GM12878 (cell line): ENCODE data around the gene CAPN10. TPM values are rescaled to one million over a fixed set of nuclear protein-coding genes. Genes with fewer than 3 reads are reported as not detected.
A peak's percentile ranks its signal among the peaks of the same experiment; 100 is the strongest.

Source experiments
- ATAC-seq: fragments of 200-7000 bp; cut with Tn5 transposase; 3 replicates; pipeline ENCODE4 v1.9.1; 2020; ENCODE audit warnings: mild to moderate bottlenecking, moderate library complexity
- BruUV-seq: library from RNA; stranded (reverse); fragments of 400-500 nt; replicated peaks from 2 replicates; lab custom pipeline; 2021; lab: Mats Ljungman, UMichigan
- CTCF ChIA-PET: fragments of 300-600 bp; sonication (Branson Sonifier 250); formaldehyde crosslinking; extraction: SDS; loops from one replicate; lab custom pipeline; 2021; ENCODE audit warnings: inconsistent platforms; lab: Yijun Ruan, JAX
- POLR2A ChIA-PET: fragments of 350-600 bp; formaldehyde crosslinking; extraction: SDS; loops from one replicate; lab custom pipeline; 2021; ENCODE audit warnings: inconsistent platforms; lab: Charles Lee
- RAD21 ChIA-PET: fragments of 300-600 bp; sonication (Branson Sonifier 250); formaldehyde crosslinking; loops from one replicate; lab custom pipeline; 2023; ENCODE audit warnings: antibody characterized with exemption; ENCODE audit not compliant: unreplicated experiment; lab: Charles Lee
- SMC1A ChIA-PET: fragments of 300-600 bp; sonication (Branson Sonifier 250); formaldehyde crosslinking; loops from one replicate; lab custom pipeline; 2023; ENCODE audit not compliant: unreplicated experiment, uncharacterized antibody; lab: Charles Lee
- DNase-seq: peaks from one replicate; pipeline ENCODE4 v3.0.0-alpha.2; 2011; ENCODE audit warnings: low read depth, low spot score
- FAIRE-seq: peaks from 3 replicates; lab custom pipeline; 2011; peaks lifted over from hg19 to GRCh38; lab: Jason Lieb, UNC
- H2AFZ ChIP-seq: 2 replicates; pipeline ENCODE4 v1.6.0; 2011; ENCODE audit warnings: low read depth, low read length, control low read depth; ENCODE audit not compliant: control insufficient read depth
- H3K27ac ChIP-seq: 2 replicates; pipeline ENCODE4 v1.5.1; 2011; ENCODE audit warnings: control low read depth; ENCODE audit not compliant: control insufficient read depth, insufficient read depth
- H3K27me3 ChIP-seq, 2 experiments: replicated peaks in 1 of 2; 2 replicates each; pipeline versions ENCODE4 v1.6.0 to v1.6.1; 2011; ENCODE audit warnings: low read length in 1 of 2; ENCODE audit not compliant: control insufficient read depth in 2 of 2, insufficient read depth in 2 of 2
- H3K36me3 ChIP-seq, 2 experiments: 2 replicates each; pipeline ENCODE4 v1.5.1; 2011; ENCODE audit warnings: low read length in 1 of 2; ENCODE audit not compliant: control insufficient read depth in 2 of 2, insufficient read depth in 2 of 2
- H3K4me1 ChIP-seq: 2 replicates; pipeline ENCODE4 v1.6.1; 2011; ENCODE audit warnings: mild to moderate bottlenecking, low read length, moderate library complexity, mixed read lengths; ENCODE audit not compliant: control insufficient read depth, insufficient read depth
- H3K4me2 ChIP-seq: 2 replicates; pipeline ENCODE4 v1.6.0; 2011; ENCODE audit warnings: control low read depth; ENCODE audit not compliant: control insufficient read depth, insufficient read depth
- H3K4me3 ChIP-seq: fragments of 200-600 bp; sonication (generic); 2 replicates; pipeline ENCODE4 v1.5.1; 2016
- H3K79me2 ChIP-seq: 2 replicates; pipeline ENCODE4 v1.6.0; 2011; ENCODE audit warnings: low read length; ENCODE audit not compliant: control insufficient read depth, insufficient read depth
- H3K9ac ChIP-seq: 2 replicates; pipeline ENCODE4 v1.8.0; 2011; ENCODE audit warnings: low read length, control low read depth, mixed read lengths; ENCODE audit not compliant: control insufficient read depth, insufficient read depth
- H3K9me3 ChIP-seq: replicated peaks from 3 replicates; pipeline ENCODE4 v1.5.1; 2011; ENCODE audit warnings: mild to moderate bottlenecking, low read length; ENCODE audit not compliant: control insufficient read depth, insufficient read depth
- H4K20me1 ChIP-seq: 2 replicates; pipeline ENCODE4 v1.6.0; 2011; ENCODE audit not compliant: control insufficient read depth, insufficient read depth
- BMI1 ChIP-seq: fragments of 450-650 bp; IDR thresholded peaks from 2 replicates; pipeline ENCODE4 v1.6.1; 2016; ENCODE audit warnings: mild to moderate bottlenecking, moderate library complexity, borderline replicate concordance
- EP300 ChIP-seq, 2 experiments: fragments of 150-350 bp in 1 of 2; IDR thresholded peaks; 2 replicates each; pipeline ENCODE4 v1.6.1; 2011 to 2012; ENCODE audit warnings: low read depth in 2 of 2, low read length in 2 of 2, borderline replicate concordance in 1 of 2, improper control_type of control experiment in 1 of 2, inconsistent platforms in 1 of 2; ENCODE audit not compliant: control insufficient read depth in 1 of 2
- HDGF ChIP-seq: fragments of 450-650 bp; IDR thresholded peaks from 2 replicates; pipeline ENCODE4 v1.6.1; 2016; ENCODE audit warnings: antibody characterized with exemption
- MYB ChIP-seq: fragments of 150-350 bp; IDR thresholded peaks from 2 replicates; pipeline ENCODE4 v1.6.1; 2014; ENCODE audit warnings: mild to moderate bottlenecking, low read depth, low read length, borderline replicate concordance
- MYC ChIP-seq: IDR thresholded peaks from 2 replicates; pipeline ENCODE4 v1.6.1; 2011; ENCODE audit warnings: mild to moderate bottlenecking, low read length, moderate library complexity, inconsistent platforms; ENCODE audit not compliant: insufficient read depth, insufficient replicate concordance, insufficient read length, severe bottlenecking
- NBN ChIP-seq: fragments of 450-650 bp; IDR thresholded peaks from 2 replicates; pipeline ENCODE4 v1.6.1; 2016
- POLR2A ChIP-seq: IDR thresholded peaks from 2 replicates; pipeline ENCODE4 v1.6.1; 2011; ENCODE audit warnings: low read depth, mild to moderate bottlenecking, low read length
- POLR2AphosphoS5 ChIP-seq: IDR thresholded peaks from 2 replicates; pipeline ENCODE4 v1.6.1; 2011; ENCODE audit warnings: mild to moderate bottlenecking, low read length, inconsistent platforms
- SIN3A ChIP-seq: IDR thresholded peaks from 2 replicates; pipeline ENCODE4 v1.6.1; 2012; ENCODE audit warnings: low read depth, low read length, improper control_type of control experiment
- SREBF2 ChIP-seq: IDR thresholded peaks from 2 replicates; pipeline ENCODE4 v1.6.1; 2012; ENCODE audit warnings: mild to moderate bottlenecking, low read length
- STAT1 ChIP-seq: fragments of 450-650 bp; conservative IDR thresholded peaks from 2 replicates; pipeline ENCODE4 v1.6.1; 2014; ENCODE audit warnings: antibody characterized with exemption, mild to moderate bottlenecking
- ZNF384 ChIP-seq: IDR thresholded peaks from 2 replicates; pipeline ENCODE4 v1.6.1; 2012; ENCODE audit warnings: low read depth, mild to moderate bottlenecking, low read length, improper control_type of control experiment, borderline replicate concordance
- WGBS: methylation state at CpG from one replicate; pipeline ENCODE4 v1.1.6; 2016; ENCODE audit warnings: low lambda C conversion rate; ENCODE audit not compliant: insufficient replicate concordance, insufficient coverage; ENCODE audit errors: missing lambda C conversion rate; 5-methylcytosine and 5-hydroxymethylcytosine counted together
- in situ Hi-C: fragments of 300-500 bp; cut with MboI; formaldehyde crosslinking; loops from 9 replicates; pipeline ENCODE4 v1.14.3; 2018; ENCODE audit warnings: mixed read lengths
- intact Hi-C: fragments of 100-400 bp; cut with micrococcal nuclease; formaldehyde crosslinking; loops from one replicate; pipeline ENCODE4 v1.14.2; 2022; ENCODE audit not compliant: unreplicated experiment
- polyA plus RNA-seq, 11 experiments: library from polyadenylated mRNA; depleted of rRNA in 4 of 11; unstranded in 6 of 11; stranded (reverse) in 5 of 11; fragments of >200 nt; fragmentation: Nextera tagmentation in 4 of 11; fragmentation: Illumina TruSeq in 1 of 11; extraction: Ambion mirVana in 4 of 11; extraction: Trizol in 1 of 11; gene quantifications; 1 replicate in 1 of 11; 2 replicates in 10 of 11; pipeline versions ENCODE4 v1.2.1 to v1.2.3, GENCODE V29; 2011 to 2016; ENCODE audit warnings: inconsistent platforms in 2 of 11, missing spikeins in 2 of 11, low read depth in 1 of 11
- total RNA-seq, 4 experiments: library from RNA; depleted of rRNA in 3 of 4; stranded (reverse); fragments of >200 nt in 3 of 4; fragmentation: Illumina TruSeq in 1 of 4; extraction: Trizol in 1 of 4; gene quantifications; 2 replicates each; pipeline versions ENCODE4 v1.2.1 to v1.2.3, GENCODE V29; 2013 to 2021
- TF ChIP-seq, protein P1 (sequence below): fragments of 450-650 bp; IDR thresholded peaks from 2 replicates; pipeline ENCODE4 v1.6.1; 2014; ENCODE audit warnings: mild to moderate bottlenecking
- TF ChIP-seq, protein P2 (sequence below): fragments of 450-650 bp; IDR thresholded peaks from 2 replicates; pipeline ENCODE4 v1.6.1; 2016; ENCODE audit warnings: mild to moderate bottlenecking
- TF ChIP-seq, protein P3 (sequence below): IDR thresholded peaks from 2 replicates; pipeline ENCODE4 v1.6.1; 2012; ENCODE audit warnings: low read length, inconsistent platforms
- TF ChIP-seq, protein P4 (sequence below): fragments of 450-650 bp; IDR thresholded peaks from 2 replicates; pipeline ENCODE4 v1.6.1; 2017; ENCODE audit warnings: mild to moderate bottlenecking, moderate library complexity

CAPN10 gene
- total and polyA plus RNA-seq, 10 of the 15 experiments (the other 5 are each of a cell fraction or from before 2014, with no cell fraction given): 0.37 to 40.6 (median 17.5) TPM

DNA sequence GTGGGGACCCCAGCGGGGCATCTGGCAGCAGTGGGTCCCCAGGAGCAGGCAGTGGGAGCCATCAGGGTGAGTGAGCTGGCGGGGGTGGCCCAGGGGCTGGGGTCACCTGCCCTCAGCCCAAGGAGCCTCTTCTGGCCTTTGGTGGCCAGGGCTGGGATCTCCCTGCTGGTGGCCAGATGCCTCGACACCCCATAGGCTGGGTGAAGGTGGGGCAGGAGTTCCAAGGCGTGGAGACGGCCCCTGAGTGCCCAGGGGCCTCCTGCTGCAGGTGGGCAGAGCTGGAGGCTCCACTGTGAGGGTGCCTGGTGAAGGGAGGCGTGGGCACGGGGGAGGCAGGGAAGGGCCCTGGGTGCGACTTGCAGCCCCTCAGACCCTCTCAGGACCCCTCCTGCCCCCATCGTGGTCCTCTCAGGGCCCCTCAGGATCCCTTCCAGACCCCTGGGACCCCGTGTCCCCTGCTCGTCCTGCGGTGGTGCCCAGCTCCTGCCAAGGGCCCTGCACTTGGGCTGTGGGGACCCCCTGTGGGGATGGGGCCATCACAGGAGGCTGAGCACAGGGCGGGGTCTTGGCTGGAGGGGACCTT lies 33.7 kb downstream of the CAPN10 start:
- intact Hi-C loops: loop anchor here (2.0 kb wide), 2 partner anchors 33 to 59 kb away; partner anchors contain the start of genes CAPN10 and DUSP28
- DNase-seq: no peak
- H3K4me3 ChIP-seq: no peak overlapping the region

More for the DNA sequence above, 33.7 kb downstream of the CAPN10 start:
- RAD21 ChIA-PET: interaction anchor here (2.5 kb wide), 1 partner anchor 34 kb away, joined by 12 read pairs; the partner anchor contains the start of gene CAPN10
- H3K9me3 ChIP-seq: peaks cover 12% of the 10 kb centered on the region
- no peaks in the 10 kb centered on the region for H3K27me3 ChIP-seq
- H3K79me2 ChIP-seq: no peaks in the 10 kb centered on the region
- no peaks in the 10 kb centered on the region for H4K20me1 ChIP-seq
- WGBS: 79% methylated on average over 12 of the region's 13 CpGs
- H3K27ac ChIP-seq: peak overlapping the region; percentile 65
- peaks cover 39% of the 10 kb centered on the region for H3K4me1 ChIP-seq
- no TSS peak for BruUV-seq
- POLR2A ChIA-PET: interaction anchor here (0.6 kb wide), 1 partner anchor 47 kb away, joined by 3 read pairs; no protein-coding TSS in a partner anchor
- CTCF ChIA-PET: interaction anchor here (3.1 kb wide), 1 partner anchor 54 kb away, joined by 12 read pairs; no protein-coding TSS in a partner anchor
- ATAC-seq: no peak
- H3K4me2 ChIP-seq: peak overlapping the region; percentile 82
- FAIRE-seq: no peak
- H3K9ac ChIP-seq: no peak overlapping the region; the same call in 1 of the 2 replicates
- H2AFZ ChIP-seq: no peak overlapping the region
- H3K36me3 ChIP-seq: no peaks in the 10 kb centered on the region
- TF ChIP-seq MYC (no peak), POLR2A (no peak), MYB (no peak), SREBF2 (no peak), SIN3A (no peak), NBN (no peak), STAT1 (no peak), ZNF384 (no peak), HDGF (no peak), EP300 (IDR thresholded peaks at IDR 0.05; ENCODE audit: borderline replicate concordance in 1 of 2, control insufficient read depth in 1 of 2, low read depth in 2 of 2, low read length in 2 of 2) (no peak), BMI1 (no peak), POLR2AphosphoS5 (no peak)
- TF ChIP-seq, protein P1, sequence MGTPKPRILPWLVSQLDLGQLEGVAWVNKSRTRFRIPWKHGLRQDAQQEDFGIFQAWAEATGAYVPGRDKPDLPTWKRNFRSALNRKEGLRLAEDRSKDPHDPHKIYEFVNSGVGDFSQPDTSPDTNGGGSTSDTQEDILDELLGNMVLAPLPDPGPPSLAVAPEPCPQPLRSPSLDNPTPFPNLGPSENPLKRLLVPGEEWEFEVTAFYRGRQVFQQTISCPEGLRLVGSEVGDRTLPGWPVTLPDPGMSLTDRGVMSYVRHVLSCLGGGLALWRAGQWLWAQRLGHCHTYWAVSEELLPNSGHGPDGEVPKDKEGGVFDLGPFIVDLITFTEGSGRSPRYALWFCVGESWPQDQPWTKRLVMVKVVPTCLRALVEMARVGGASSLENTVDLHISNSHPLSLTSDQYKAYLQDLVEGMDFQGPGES: no peak
- TF ChIP-seq, protein P2, sequence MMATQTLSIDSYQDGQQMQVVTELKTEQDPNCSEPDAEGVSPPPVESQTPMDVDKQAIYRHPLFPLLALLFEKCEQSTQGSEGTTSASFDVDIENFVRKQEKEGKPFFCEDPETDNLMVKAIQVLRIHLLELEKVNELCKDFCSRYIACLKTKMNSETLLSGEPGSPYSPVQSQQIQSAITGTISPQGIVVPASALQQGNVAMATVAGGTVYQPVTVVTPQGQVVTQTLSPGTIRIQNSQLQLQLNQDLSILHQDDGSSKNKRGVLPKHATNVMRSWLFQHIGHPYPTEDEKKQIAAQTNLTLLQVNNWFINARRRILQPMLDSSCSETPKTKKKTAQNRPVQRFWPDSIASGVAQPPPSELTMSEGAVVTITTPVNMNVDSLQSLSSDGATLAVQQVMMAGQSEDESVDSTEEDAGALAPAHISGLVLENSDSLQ: no peak
- TF ChIP-seq, protein P3, sequence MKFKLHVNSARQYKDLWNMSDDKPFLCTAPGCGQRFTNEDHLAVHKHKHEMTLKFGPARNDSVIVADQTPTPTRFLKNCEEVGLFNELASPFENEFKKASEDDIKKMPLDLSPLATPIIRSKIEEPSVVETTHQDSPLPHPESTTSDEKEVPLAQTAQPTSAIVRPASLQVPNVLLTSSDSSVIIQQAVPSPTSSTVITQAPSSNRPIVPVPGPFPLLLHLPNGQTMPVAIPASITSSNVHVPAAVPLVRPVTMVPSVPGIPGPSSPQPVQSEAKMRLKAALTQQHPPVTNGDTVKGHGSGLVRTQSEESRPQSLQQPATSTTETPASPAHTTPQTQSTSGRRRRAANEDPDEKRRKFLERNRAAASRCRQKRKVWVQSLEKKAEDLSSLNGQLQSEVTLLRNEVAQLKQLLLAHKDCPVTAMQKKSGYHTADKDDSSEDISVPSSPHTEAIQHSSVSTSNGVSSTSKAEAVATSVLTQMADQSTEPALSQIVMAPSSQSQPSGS: no peak
- TF ChIP-seq, protein P4, sequence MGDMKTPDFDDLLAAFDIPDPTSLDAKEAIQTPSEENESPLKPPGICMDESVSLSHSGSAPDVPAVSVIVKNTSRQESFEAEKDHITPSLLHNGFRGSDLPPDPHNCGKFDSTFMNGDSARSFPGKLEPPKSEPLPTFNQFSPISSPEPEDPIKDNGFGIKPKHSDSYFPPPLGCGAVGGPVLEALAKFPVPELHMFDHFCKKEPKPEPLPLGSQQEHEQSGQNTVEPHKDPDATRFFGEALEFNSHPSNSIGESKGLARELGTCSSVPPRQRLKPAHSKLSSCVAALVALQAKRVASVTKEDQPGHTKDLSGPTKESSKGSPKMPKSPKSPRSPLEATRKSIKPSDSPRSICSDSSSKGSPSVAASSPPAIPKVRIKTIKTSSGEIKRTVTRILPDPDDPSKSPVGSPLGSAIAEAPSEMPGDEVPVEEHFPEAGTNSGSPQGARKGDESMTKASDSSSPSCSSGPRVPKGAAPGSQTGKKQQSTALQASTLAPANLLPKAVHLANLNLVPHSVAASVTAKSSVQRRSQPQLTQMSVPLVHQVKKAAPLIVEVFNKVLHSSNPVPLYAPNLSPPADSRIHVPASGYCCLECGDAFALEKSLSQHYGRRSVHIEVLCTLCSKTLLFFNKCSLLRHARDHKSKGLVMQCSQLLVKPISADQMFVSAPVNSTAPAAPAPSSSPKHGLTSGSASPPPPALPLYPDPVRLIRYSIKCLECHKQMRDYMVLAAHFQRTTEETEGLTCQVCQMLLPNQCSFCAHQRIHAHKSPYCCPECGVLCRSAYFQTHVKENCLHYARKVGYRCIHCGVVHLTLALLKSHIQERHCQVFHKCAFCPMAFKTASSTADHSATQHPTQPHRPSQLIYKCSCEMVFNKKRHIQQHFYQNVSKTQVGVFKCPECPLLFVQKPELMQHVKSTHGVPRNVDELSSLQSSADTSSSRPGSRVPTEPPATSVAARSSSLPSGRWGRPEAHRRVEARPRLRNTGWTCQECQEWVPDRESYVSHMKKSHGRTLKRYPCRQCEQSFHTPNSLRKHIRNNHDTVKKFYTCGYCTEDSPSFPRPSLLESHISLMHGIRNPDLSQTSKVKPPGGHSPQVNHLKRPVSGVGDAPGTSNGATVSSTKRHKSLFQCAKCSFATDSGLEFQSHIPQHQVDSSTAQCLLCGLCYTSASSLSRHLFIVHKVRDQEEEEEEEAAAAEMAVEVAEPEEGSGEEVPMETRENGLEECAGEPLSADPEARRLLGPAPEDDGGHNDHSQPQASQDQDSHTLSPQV: no peak
- TF ChIP-seq, all 136 proteins: peak for 0
- SMC1A ChIA-PET: interaction anchor here (2.9 kb wide), 1 partner anchor 36 kb away, joined by 13 read pairs; no protein-coding TSS in a partner anchor
- in situ Hi-C loops: no loop called here
